Gastrocnemius medialis (tissue), 4 donors: ENCODE data around the gene ASXL3.

Experiments
- CTCF ChIP-seq, 5 experiments: fragments of 450-650 bp in 3 of 5; fragments of 200-600 bp in 2 of 5; sonication (generic) in 2 of 5; IDR thresholded peaks in 4 of 5; conservative IDR thresholded peaks in 1 of 5; 1 replicate in 4 of 5; 2 replicates in 1 of 5; pipeline ENCODE4 v1.5.1; 2016 to 2019; ENCODE audit warnings: antibody characterized with exemption in 5 of 5, mild to moderate bottlenecking in 3 of 5, moderate library complexity in 3 of 5
- POLR2A ChIP-seq, 2 donors: fragments of 450-650 bp; IDR thresholded peaks; one replicate each; pipeline ENCODE4 v1.6.1; 2017; ENCODE audit warnings: antibody characterized with exemption in 2 of 2, mild to moderate bottlenecking in 2 of 2, moderate library complexity in 2 of 2

- TF ChIP-seq CTCF (IDR thresholded peaks at IDR 0.05 in 4 of 5, conservative IDR thresholded peaks at IDR 0.05 in 1 of 5) (no peak), POLR2A (IDR thresholded peaks at IDR 0.05) (no peak)
These were observed 714 bp downstream of the ASXL3 start for GRCh38 chr18:33578518-33579348.
